GM12865 (cell line): Measurements from ENCODE around the gene HAUS1.
"Not testable (repeated sequence)": the region's sequence is repeated elsewhere in the genome, so short reads cannot be mapped to it uniquely, and the experiment has no call there.

Experiments used
- DNase-seq: peaks from one replicate; pipeline ENCODE4 v3.0.0; 2010; ENCODE audit warnings: low read depth
- H3K4me3 ChIP-seq: 2 replicates; pipeline ENCODE4 v1.5.1; 2011; ENCODE audit warnings: mild to moderate bottlenecking, low read depth, low read length, control low read depth
- TF ChIP-seq, protein P1 (sequence below): IDR thresholded peaks from 2 replicates; pipeline ENCODE4 v1.5.1; 2011; ENCODE audit warnings: low read length, control low read depth, low read depth, inconsistent platforms; ENCODE audit not compliant: insufficient read depth; ENCODE audit errors: missing control alignments

The HAUS1 gene

DNA sequence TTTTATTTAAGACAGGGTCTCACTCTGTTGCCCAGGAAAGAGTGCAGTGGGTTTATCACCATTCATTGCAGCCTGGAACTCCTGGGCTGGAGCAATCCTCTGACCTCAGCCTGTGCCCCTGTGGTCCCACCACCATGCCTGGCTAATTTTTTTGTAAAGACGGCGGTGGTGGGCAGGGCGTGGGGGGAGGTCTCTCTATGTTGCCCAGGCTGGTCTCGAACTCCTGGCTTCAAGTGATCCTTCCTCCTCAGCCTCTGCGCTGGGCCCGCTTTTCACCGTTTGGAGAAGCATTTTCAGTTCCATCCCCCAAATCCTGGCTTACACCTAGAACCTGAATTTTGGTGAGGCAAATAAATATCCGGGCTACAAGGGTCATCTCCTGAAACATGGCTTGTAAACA is 4.7 kb upstream of the HAUS1 start:
- no peak for DNase-seq
- no peak overlapping the region for H3K4me3 ChIP-seq
- TF ChIP-seq, protein P1, sequence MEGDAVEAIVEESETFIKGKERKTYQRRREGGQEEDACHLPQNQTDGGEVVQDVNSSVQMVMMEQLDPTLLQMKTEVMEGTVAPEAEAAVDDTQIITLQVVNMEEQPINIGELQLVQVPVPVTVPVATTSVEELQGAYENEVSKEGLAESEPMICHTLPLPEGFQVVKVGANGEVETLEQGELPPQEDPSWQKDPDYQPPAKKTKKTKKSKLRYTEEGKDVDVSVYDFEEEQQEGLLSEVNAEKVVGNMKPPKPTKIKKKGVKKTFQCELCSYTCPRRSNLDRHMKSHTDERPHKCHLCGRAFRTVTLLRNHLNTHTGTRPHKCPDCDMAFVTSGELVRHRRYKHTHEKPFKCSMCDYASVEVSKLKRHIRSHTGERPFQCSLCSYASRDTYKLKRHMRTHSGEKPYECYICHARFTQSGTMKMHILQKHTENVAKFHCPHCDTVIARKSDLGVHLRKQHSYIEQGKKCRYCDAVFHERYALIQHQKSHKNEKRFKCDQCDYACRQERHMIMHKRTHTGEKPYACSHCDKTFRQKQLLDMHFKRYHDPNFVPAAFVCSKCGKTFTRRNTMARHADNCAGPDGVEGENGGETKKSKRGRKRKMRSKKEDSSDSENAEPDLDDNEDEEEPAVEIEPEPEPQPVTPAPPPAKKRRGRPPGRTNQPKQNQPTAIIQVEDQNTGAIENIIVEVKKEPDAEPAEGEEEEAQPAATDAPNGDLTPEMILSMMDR: no peak

DNA sequence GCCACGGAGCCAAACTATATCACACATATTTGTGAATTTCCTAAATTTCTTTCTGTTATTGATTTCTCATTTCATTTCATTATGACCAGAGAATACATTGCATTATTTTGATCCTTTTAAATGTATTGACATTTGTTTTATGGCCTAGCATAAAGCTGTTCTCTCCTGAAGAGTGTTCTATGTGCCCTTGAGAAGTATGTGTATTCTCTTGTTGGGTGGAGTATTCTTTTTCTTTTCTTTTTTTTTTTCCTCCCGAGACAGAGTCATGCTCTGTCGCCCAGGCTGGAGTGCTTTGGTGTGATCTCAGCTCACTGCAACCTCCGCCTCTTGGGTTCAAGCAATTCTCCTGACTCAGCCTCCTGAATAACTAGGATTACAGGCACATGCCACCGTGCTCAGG is 5.2 kb downstream of the HAUS1 start:
- TF ChIP-seq, protein P1: no peak
- H3K4me3 ChIP-seq: no peak overlapping the region

DNA sequence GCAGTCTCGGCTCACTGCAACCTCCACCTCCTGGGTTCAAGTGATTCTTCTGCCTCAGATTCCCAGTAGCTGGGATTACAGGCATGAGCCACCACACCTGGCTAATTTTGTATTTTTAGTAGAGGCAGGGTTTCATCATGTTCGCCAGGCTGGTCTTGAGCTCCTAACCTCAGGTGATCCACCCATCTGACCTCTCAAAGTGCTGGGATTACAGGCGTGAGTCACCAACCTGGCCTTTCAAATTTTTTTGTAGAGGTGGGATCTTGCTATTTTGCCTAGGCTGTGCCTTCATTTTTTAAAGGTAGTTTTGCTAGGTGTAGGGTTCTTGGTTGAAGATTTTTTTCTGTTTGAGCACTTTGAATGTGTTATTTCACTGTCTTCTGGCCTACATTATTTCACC is 6.2 kb downstream of the HAUS1 start:
- no peak overlapping the region for H3K4me3 ChIP-seq
- DNase-seq: no peak

More for the DNA sequence above, 5.2 kb downstream of the HAUS1 start:
- DNase-seq: no peak

DNA sequence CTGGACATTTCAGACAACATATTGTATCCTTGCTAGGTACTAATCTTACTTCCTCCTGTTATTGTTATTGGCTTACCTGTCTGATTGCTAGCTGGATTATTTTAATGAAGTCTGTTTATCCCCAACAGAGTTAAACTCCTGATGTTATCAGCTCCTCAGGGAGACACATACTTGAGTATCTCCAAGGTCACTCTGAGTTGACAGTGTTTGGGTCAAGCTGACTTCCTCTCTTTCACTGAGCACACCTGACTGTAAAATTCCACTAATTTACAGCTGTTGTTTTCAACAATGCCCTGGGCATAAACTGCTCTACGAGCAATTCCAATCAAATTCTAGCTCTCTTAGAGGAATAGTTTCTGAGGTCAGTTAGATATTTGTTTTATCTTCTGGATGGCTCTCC is 9.6 kb downstream of the HAUS1 start:
- DNase-seq: no peak
- no peak overlapping the region for H3K4me3 ChIP-seq
- TF ChIP-seq, protein P1: no peak

More for the DNA sequence above, 6.2 kb downstream of the HAUS1 start:
- TF ChIP-seq, protein P1: no peak

DNA sequence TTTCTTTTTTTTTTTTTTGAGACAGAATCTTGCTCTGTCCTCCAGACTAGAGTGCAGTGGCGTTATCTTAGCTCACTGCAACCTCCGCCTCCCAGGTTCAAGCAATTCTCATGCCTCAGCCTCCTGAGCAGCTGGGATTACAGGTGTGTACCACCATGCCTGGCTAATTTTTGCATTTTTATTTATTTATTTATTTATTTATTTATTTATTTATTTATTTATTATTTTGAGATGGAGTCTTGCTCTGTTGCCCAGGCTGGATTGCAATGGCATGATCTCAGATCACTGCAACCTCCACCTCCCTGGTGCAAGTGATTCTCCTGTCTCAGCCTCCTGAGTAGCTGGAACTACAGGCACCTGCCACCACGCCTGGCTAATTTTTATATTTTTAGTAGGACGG is 22.4 kb downstream of the HAUS1 start:
- DNase-seq, H3K4me3 ChIP-seq: not testable (repeated sequence)

DNA sequence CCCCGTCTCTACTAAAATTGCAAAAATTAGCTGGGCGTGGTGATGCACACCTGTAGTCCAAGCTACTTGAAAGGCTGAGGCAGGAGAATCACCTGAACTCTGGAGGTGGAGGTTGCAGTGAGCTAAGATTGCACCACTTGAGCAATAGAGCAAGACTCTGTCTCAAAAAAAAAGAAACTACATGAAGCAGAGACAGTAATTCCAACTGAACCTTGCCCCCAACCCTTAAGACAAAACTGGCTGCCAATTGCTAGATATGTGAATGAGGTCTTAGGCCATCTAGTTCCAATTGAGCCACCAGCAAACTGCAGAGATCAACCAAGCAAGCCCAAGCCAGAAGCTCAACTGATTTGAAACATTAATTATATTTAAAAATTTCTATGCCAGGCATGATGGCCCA is 25.9 kb downstream of the HAUS1 start:
- no peak overlapping the region for H3K4me3 ChIP-seq
- TF ChIP-seq, protein P1: no peak

DNA sequence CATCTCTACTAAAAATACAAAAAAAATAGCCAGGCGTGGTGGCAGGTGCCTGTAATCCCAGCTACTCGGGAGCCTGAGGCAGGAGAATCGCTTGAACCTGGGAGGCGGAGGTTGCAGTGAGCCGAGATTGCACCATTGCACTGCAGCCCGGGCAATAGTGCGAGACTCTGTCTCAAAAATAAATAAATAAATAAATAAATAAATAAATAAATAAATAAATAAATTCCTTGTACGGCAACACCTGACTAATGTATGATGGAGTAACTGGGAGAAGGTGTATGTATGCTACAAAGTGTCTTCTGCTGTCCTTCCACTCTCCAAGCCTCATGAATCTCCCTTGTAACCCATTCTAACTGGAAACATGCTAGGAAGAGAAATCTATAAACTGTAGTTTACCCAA is 26.4 kb downstream of the HAUS1 start:
- DNase-seq, H3K4me3 ChIP-seq: not testable (repeated sequence)

More for the DNA sequence above, 25.9 kb downstream of the HAUS1 start:
- no peak for DNase-seq

DNA sequence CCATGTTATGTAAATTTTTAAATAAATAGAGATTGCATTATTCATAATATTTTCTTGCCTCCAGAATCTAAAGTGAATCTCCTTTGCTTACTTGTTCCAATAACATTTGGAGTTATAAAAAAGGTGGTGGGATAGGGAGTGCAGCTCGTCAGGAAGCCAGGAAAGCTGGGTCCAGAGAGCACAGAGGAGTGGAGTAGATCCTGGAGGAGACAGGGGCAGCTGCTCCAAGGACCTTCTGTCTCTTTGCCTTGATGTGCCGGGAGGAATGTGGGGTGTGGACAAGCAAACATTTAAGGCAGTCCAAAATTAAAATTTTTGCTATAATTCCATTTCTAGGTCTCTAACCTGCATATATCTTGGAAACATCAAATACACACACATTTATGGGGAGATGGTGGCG is 29.3 kb downstream of the HAUS1 start:
- TF ChIP-seq, protein P1: no peak
- DNase-seq: no peak
- no peak overlapping the region for H3K4me3 ChIP-seq
